HCT116 (cell line): ENCODE results near the gene TTC9B. TPM values are rescaled to one million over a fixed set of nuclear protein-coding genes. Genes with fewer than 3 reads are reported as not detected.

Experiments used
- ATAC-seq: fragments of 200-7000 bp; cut with Tn5 transposase; 2 replicates; pipeline ENCODE4 v1.9.1; 2020; ENCODE audit warnings: mild to moderate bottlenecking, moderate library complexity
- BruUV-seq: library from RNA; stranded (reverse); fragments of 400-500 nt; replicated peaks from 2 replicates; lab custom pipeline; 2021; lab: Mats Ljungman, UMichigan
- CTCF ChIA-PET: fragments of 300-600 bp; sonication (Branson Sonifier 250); formaldehyde crosslinking; loops from one replicate; lab custom pipeline; 2021; ENCODE audit warnings: antibody characterized with exemption; lab: Charles Lee
- POLR2A ChIA-PET: fragments of 300-600, 350-600 bp; sonication (Branson Sonifier 250); formaldehyde crosslinking; loops from one replicate; lab custom pipeline; 2021; ENCODE audit warnings: antibody characterized with exemption; lab: Charles Lee
- RAD21 ChIA-PET, 2 experiments: fragments of 300-600 bp; sonication (Branson Sonifier 250); formaldehyde crosslinking; loops; one replicate each; lab custom pipeline; 2023; ENCODE audit warnings: low total read pairs in 2 of 2; ENCODE audit not compliant: uncharacterized antibody in 2 of 2, unreplicated experiment in 2 of 2, low non-redundant PET in 1 of 2; lab: Charles Lee
- DNase-seq: peaks from one replicate; pipeline ENCODE4 v3.0.0-alpha.2; 2010; ENCODE audit warnings: low read depth, low spot score
- H2AFZ ChIP-seq: fragments of 200-600 bp; shearing (Covaris generic), sonication (generic); 2 replicates; pipeline ENCODE4 v1.6.1; 2017; ENCODE audit warnings: low read depth, mixed run types, mixed read lengths, antibody characterized with exemption, low read length; ENCODE audit not compliant: poor library complexity, severe bottlenecking
- H3K27ac ChIP-seq: 2 replicates; pipeline ENCODE4 v1.5.1; 2012; ENCODE audit warnings: low read depth, low read length
- H3K27me3 ChIP-seq: fragments of 200-600 bp; sonication (generic); 2 replicates; pipeline ENCODE4 v1.6.1; 2016; ENCODE audit warnings: mixed run types, low read length, mixed read lengths; ENCODE audit not compliant: insufficient read depth
- H3K36me3 ChIP-seq, 2 experiments: fragments of 200-500 bp in 1 of 2; fragments of 200-600 bp in 1 of 2; sonication (Bioruptor generic) in 1 of 2; sonication (generic) in 1 of 2; 2 replicates each; pipeline versions ENCODE4 v1.5.1 to v1.6.1; 2014 to 2016; ENCODE audit warnings: low read length in 2 of 2, inconsistent platforms in 1 of 2, mixed read lengths in 1 of 2, mixed run types in 1 of 2; ENCODE audit not compliant: insufficient read depth in 2 of 2, control insufficient read depth in 1 of 2
- H3K4me1 ChIP-seq, 2 experiments: fragments of 200-600 bp in 1 of 2; sonication (generic) in 1 of 2; 2 replicates each; pipeline versions ENCODE4 v1.5.1 to v1.6.1; 2012 to 2017; ENCODE audit warnings: low read length in 2 of 2, inconsistent platforms in 1 of 2, mild to moderate bottlenecking in 1 of 2, mixed read lengths in 1 of 2, mixed run types in 1 of 2, moderate library complexity in 1 of 2; ENCODE audit not compliant: insufficient read depth in 2 of 2, control insufficient read depth in 1 of 2
- H3K4me2 ChIP-seq: fragments of 200-600 bp; sonication (generic); 2 replicates; pipeline ENCODE4 v1.6.1; 2017; ENCODE audit warnings: mixed run types, low read length, mixed read lengths
- H3K4me3 ChIP-seq, 2 experiments: fragments of 200-600 bp in 1 of 2; sonication (generic) in 1 of 2; replicated peaks in 1 of 2; 2 replicates each; pipeline ENCODE4 v1.5.1; 2011 to 2016; ENCODE audit warnings: low read length in 2 of 2, control low read depth in 1 of 2, low read depth in 1 of 2, mild to moderate bottlenecking in 1 of 2, mixed read lengths in 1 of 2, mixed run types in 1 of 2
- H3K79me2 ChIP-seq: fragments of 200-600 bp; sonication (generic); 2 replicates; pipeline ENCODE4 v1.6.1; 2017; ENCODE audit warnings: mild to moderate bottlenecking, mixed run types, low read length, moderate library complexity, mixed read lengths; ENCODE audit not compliant: insufficient read depth
- H3K9ac ChIP-seq: fragments of 200-600 bp; sonication (generic); 2 replicates; pipeline ENCODE4 v1.6.1; 2016; ENCODE audit warnings: low read length, mixed read lengths
- H3K9me2 ChIP-seq: fragments of 200-600 bp; sonication (generic), shearing (Covaris generic); 2 replicates; pipeline ENCODE4 v1.6.1; 2017; ENCODE audit warnings: mixed run types, mild to moderate bottlenecking, moderate library complexity; ENCODE audit not compliant: insufficient read depth
- H3K9me3 ChIP-seq, 2 experiments: fragments of 200-500 bp in 1 of 2; fragments of 200-600 bp in 1 of 2; sonication (Bioruptor generic) in 1 of 2; sonication (generic) in 1 of 2; 2 replicates each; pipeline ENCODE4 v1.6.1; 2014 to 2017; ENCODE audit warnings: low read length in 2 of 2, mixed read lengths in 2 of 2, inconsistent platforms in 1 of 2, low read depth in 1 of 2, mild to moderate bottlenecking in 1 of 2, mixed run types in 1 of 2, moderate library complexity in 1 of 2; ENCODE audit not compliant: control insufficient read depth in 1 of 2, insufficient read depth in 1 of 2
- H4K20me1 ChIP-seq: fragments of 200-600 bp; sonication (generic), shearing (Covaris generic); 2 replicates; pipeline ENCODE4 v1.6.1; 2017; ENCODE audit warnings: mixed run types, mild to moderate bottlenecking, moderate library complexity; ENCODE audit not compliant: insufficient read depth
- CEBPB ChIP-seq: IDR thresholded peaks from 2 replicates; pipeline ENCODE4 v1.6.1; 2012; ENCODE audit warnings: low read depth
- ELF1 ChIP-seq: IDR thresholded peaks from 2 replicates; pipeline ENCODE4 v1.6.1; 2012; ENCODE audit warnings: low read depth, borderline replicate concordance
- EZH2 ChIP-seq: fragments of 200-600 bp; sonication (generic); IDR thresholded peaks from 2 replicates; pipeline ENCODE4 v1.6.1; 2017; ENCODE audit warnings: antibody characterized with exemption, mixed run types
- EZH2phosphoT487 ChIP-seq: fragments of 200-600 bp; IDR thresholded peaks from 2 replicates; pipeline ENCODE4 v1.6.1; 2018; ENCODE audit warnings: antibody characterized with exemption, borderline replicate concordance
- FOSL1 ChIP-seq: IDR thresholded peaks from 2 replicates; pipeline ENCODE4 v1.6.1; 2012; ENCODE audit warnings: low read depth
- JUND ChIP-seq: IDR thresholded peaks from 2 replicates; pipeline ENCODE4 v1.6.1; 2012
- POLR2A ChIP-seq: IDR thresholded peaks from 2 replicates; pipeline ENCODE4 v1.7.0; 2011; ENCODE audit warnings: borderline replicate concordance; ENCODE audit not compliant: insufficient read depth, insufficient read length; ENCODE audit errors: extremely low read depth
- POLR2AphosphoS5 ChIP-seq: IDR thresholded peaks from 2 replicates; pipeline ENCODE4 v1.6.1; 2011; ENCODE audit warnings: mild to moderate bottlenecking, low read depth, low read length, moderate library complexity
- RAD21 ChIP-seq: IDR thresholded peaks from 2 replicates; pipeline ENCODE4 v1.6.1; 2012; ENCODE audit warnings: low read depth, mild to moderate bottlenecking
- SIN3A ChIP-seq: IDR thresholded peaks from 2 replicates; pipeline ENCODE4 v1.6.1; 2012; ENCODE audit warnings: low read depth
- SRF ChIP-seq: IDR thresholded peaks from 2 replicates; pipeline ENCODE4 v1.6.1; 2012; ENCODE audit warnings: low read depth
- TCF7L2 ChIP-seq: IDR thresholded peaks from 2 replicates; pipeline ENCODE4 v1.7.0; 2011; ENCODE audit warnings: borderline replicate concordance, inconsistent platforms; ENCODE audit not compliant: insufficient read depth, insufficient read length; ENCODE audit errors: extremely low read depth
- YY1 ChIP-seq: IDR thresholded peaks from 2 replicates; pipeline ENCODE4 v1.6.1; 2011; ENCODE audit warnings: low read length, low read depth, moderate library complexity, mild to moderate bottlenecking; ENCODE audit not compliant: insufficient replicate concordance; ENCODE audit errors: extremely low read depth
- ZNF274 ChIP-seq: fragments of 200-500 bp; sonication (Bioruptor generic); IDR thresholded peaks from 2 replicates; pipeline ENCODE4 v1.6.1; 2014; ENCODE audit warnings: mild to moderate bottlenecking, low read depth, low read length, inconsistent platforms
- intact Hi-C: fragments of 100-400 bp; cut with micrococcal nuclease; formaldehyde crosslinking; loops from 2 replicates; pipeline ENCODE4 v1.10.0; 2022
- total RNA-seq: library from RNA; stranded (reverse); gene quantifications from one replicate; pipeline ENCODE4 v1.2.1, GENCODE V29; 2021; ENCODE audit not compliant: unreplicated experiment
- TF ChIP-seq, protein P1 (sequence below), 3 experiments: fragments of 200-600 bp in 1 of 3; sonication (generic) in 1 of 3; IDR thresholded peaks in 2 of 3; conservative IDR thresholded peaks in 1 of 3; 2 replicates each; pipeline ENCODE4 v1.5.1; 2012 to 2017; ENCODE audit warnings: low read depth in 2 of 3, low read length in 2 of 3, antibody characterized with exemption in 1 of 3, borderline replicate concordance in 1 of 3, control low read depth in 1 of 3, mild to moderate bottlenecking in 1 of 3, mixed read lengths in 1 of 3, mixed run types in 1 of 3, moderate library complexity in 1 of 3; ENCODE audit not compliant: insufficient read depth in 1 of 3
- TF ChIP-seq, protein P2 (sequence below): IDR thresholded peaks from 2 replicates; pipeline ENCODE4 v1.6.1; 2011; ENCODE audit warnings: mild to moderate bottlenecking, low read length, moderate library complexity; ENCODE audit not compliant: insufficient replicate concordance; ENCODE audit errors: extremely low read depth

The TTC9B gene
- total RNA-seq, 1 experiment from 2014 or later: 1.7 TPM

DNA sequence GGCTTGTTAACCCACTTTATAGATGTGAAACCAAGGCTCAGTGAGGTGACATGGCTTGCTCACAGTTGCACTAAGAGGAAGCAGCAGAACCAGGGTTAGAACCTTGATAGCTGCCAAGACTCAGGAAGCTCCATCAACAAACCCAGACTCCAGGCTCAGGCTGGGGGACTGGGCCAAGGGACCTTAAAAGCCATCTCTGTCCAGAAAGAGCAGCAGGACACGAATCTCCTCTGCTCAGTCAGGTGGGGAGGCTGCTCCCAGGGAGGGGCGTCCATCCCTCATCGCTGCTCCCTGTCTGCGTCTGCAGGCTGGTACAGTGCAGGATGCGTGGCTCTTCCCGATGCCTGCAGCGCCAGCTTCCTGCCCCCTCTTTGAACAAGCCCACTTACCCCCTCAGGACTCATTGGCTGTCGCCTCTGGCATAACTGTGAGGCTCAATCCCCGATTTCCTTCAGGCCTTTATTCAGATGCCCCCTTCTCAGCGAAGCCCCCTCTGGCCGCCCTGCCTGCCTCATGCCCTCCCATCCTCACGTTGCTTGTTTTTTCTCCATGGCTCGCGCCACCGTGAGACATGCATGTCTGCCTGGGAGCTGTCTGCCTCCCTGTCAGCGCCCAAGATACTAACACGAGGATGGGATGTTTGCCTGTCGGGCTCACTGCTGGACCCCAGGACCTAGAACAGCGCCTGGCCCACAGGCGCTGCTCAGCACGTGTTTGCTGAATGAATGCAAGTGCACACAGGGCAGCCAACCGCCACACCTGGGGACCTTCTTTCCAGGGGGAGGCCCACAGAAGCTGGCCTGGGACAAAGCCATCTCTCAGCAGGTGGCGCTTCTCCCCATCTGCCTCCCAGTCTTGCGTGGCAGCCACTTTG lies 45.5 kb upstream of the TTC9B start:
- Histone ChIP-seq H2AFZ (no peak overlapping the region), H3K79me2 (peaks cover 46% of the 10 kb centered on the region), H3K27me3 (no peaks in the 10 kb centered on the region), H3K9me3 (no peaks in the 10 kb centered on the region), H3K36me3 (peaks cover 0 to 15% of the 10 kb centered on the region in 2 experiments; a peak in 2 of 4 replicates), H3K27ac (no peak overlapping the region)
- no TSS peak for BruUV-seq
- RAD21 ChIA-PET: no interaction called here
- TF ChIP-seq YY1 (no peak), TCF7L2 (no peak), CEBPB (no peak), EZH2phosphoT487 (no peak), SIN3A (no peak), FOSL1 (no peak), ELF1 (no peak), SRF (no peak), EZH2 (no peak), ZNF274 (no peak), JUND (no peak), RAD21 (no peak), POLR2A (no peak), POLR2AphosphoS5 (no peak)
- TF ChIP-seq, protein P1, sequence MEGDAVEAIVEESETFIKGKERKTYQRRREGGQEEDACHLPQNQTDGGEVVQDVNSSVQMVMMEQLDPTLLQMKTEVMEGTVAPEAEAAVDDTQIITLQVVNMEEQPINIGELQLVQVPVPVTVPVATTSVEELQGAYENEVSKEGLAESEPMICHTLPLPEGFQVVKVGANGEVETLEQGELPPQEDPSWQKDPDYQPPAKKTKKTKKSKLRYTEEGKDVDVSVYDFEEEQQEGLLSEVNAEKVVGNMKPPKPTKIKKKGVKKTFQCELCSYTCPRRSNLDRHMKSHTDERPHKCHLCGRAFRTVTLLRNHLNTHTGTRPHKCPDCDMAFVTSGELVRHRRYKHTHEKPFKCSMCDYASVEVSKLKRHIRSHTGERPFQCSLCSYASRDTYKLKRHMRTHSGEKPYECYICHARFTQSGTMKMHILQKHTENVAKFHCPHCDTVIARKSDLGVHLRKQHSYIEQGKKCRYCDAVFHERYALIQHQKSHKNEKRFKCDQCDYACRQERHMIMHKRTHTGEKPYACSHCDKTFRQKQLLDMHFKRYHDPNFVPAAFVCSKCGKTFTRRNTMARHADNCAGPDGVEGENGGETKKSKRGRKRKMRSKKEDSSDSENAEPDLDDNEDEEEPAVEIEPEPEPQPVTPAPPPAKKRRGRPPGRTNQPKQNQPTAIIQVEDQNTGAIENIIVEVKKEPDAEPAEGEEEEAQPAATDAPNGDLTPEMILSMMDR (IDR thresholded peaks at IDR 0.05 in 2 of 3, conservative IDR thresholded peaks at IDR 0.05 in 1 of 3; ENCODE audit: borderline replicate concordance in 1 of 3, insufficient read depth in 1 of 3, low read depth in 2 of 3, low read length in 2 of 3): no peak
- TF ChIP-seq, protein P2, sequence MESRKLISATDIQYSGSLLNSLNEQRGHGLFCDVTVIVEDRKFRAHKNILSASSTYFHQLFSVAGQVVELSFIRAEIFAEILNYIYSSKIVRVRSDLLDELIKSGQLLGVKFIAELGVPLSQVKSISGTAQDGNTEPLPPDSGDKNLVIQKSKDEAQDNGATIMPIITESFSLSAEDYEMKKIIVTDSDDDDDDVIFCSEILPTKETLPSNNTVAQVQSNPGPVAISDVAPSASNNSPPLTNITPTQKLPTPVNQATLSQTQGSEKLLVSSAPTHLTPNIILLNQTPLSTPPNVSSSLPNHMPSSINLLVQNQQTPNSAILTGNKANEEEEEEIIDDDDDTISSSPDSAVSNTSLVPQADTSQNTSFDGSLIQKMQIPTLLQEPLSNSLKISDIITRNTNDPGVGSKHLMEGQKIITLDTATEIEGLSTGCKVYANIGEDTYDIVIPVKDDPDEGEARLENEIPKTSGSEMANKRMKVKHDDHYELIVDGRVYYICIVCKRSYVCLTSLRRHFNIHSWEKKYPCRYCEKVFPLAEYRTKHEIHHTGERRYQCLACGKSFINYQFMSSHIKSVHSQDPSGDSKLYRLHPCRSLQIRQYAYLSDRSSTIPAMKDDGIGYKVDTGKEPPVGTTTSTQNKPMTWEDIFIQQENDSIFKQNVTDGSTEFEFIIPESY: no peak
- TF ChIP-seq, all 23 proteins: peak for 0
- no peak overlapping the region for H3K4me3 ChIP-seq
- no peaks in the 10 kb centered on the region for H3K9me2 ChIP-seq
- ChIA-PET POLR2A (no interaction called here), CTCF (no interaction called here)
- H4K20me1 ChIP-seq: no peaks in the 10 kb centered on the region
- DNase-seq: no peak
- no peak overlapping the region for H3K4me2 ChIP-seq
- intact Hi-C loops: no loop called here
- no peak for ATAC-seq
- H3K9ac ChIP-seq: no peak overlapping the region
- H3K4me1 ChIP-seq: peaks cover 0 to 10% of the 10 kb centered on the region in 2 experiments; a peak in 1 of 4 replicates
